Omental fat pad (tissue), 4 donors: ENCODE results near the gene SLC25A21. TPM values are rescaled to one million over a fixed set of nuclear protein-coding genes. Genes with fewer than 3 reads are reported as not detected.

Experiments used
- ATAC-seq: fragments of 150-250 bp; one replicate; pipeline ENCODE4 v1.9.1; 2016; ENCODE audit warnings: mild to moderate bottlenecking, moderate library complexity; ENCODE audit not compliant: low FRiP score
- DNase-seq: peaks from one replicate; pipeline ENCODE4 v3.0.0-alpha.2; 2019; ENCODE audit warnings: low spot score
- total RNA-seq, 4 donors: library from RNA; depleted of rRNA; stranded (reverse); fragments of >200 nt; gene quantifications; one replicate each; pipeline ENCODE4 v1.1.0, GENCODE V29; 2016
- TF ChIP-seq, protein P1 (sequence below), 3 donors: fragments of 450-650 bp; IDR thresholded peaks; one replicate each; pipeline ENCODE4 v1.5.1; 2016 to 2017; ENCODE audit warnings: antibody characterized with exemption in 3 of 3, mild to moderate bottlenecking in 3 of 3, moderate library complexity in 2 of 3

The SLC25A21 gene
- total RNA-seq, 4 donors from 2014 or later, result 0.38 to 1.4 TPM; not detected in 2

DNA sequence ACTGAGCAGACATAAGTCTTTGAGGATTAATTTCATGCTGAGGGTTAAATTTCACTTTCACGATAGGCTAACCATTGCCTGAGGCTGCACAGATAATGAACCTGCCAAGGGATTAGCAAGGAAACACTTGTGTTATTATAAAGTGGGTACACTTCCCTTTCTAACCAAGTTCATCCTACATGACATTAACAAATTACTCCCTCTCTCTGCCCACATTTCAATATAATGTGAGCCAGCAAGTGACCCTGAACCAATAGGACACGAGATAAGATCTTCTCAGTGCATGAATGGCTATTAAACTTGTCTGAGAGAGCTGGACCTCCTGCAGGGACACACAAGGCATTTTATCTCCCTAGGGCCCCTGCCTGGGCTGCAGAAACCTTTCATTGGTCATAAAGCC is 337.3 kb downstream of the SLC25A21 start:
- DNase-seq, result no peak
- TF ChIP-seq, protein P1, sequence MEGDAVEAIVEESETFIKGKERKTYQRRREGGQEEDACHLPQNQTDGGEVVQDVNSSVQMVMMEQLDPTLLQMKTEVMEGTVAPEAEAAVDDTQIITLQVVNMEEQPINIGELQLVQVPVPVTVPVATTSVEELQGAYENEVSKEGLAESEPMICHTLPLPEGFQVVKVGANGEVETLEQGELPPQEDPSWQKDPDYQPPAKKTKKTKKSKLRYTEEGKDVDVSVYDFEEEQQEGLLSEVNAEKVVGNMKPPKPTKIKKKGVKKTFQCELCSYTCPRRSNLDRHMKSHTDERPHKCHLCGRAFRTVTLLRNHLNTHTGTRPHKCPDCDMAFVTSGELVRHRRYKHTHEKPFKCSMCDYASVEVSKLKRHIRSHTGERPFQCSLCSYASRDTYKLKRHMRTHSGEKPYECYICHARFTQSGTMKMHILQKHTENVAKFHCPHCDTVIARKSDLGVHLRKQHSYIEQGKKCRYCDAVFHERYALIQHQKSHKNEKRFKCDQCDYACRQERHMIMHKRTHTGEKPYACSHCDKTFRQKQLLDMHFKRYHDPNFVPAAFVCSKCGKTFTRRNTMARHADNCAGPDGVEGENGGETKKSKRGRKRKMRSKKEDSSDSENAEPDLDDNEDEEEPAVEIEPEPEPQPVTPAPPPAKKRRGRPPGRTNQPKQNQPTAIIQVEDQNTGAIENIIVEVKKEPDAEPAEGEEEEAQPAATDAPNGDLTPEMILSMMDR (IDR thresholded peaks at IDR 0.05), result no peak

DNA sequence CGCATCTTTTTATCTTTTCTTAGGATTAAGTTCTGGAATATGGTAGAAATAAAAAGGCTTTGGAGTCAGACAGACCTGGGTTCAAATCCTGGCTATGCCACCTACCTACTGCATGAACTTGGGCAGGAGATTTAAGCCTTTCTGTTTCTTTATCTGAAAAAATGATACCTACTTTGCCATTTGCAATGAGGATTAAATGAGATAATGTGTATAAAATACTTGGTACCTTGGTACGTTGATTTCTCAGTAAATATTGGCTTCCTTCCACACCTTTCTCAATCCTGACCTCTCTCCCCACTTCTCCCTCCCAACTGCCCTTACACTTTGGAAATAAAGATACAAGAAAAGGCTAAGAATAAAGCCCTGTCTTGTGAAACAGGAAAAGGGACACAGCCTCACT is 338.1 kb downstream of the SLC25A21 start:
- DNase-seq (no peak), ATAC-seq (no peak)
- TF ChIP-seq, protein P1 (IDR thresholded peaks at IDR 0.05), result no peak

More for the DNA sequence above, 337.3 kb downstream of the SLC25A21 start:
- ATAC-seq, result no peak

DNA sequence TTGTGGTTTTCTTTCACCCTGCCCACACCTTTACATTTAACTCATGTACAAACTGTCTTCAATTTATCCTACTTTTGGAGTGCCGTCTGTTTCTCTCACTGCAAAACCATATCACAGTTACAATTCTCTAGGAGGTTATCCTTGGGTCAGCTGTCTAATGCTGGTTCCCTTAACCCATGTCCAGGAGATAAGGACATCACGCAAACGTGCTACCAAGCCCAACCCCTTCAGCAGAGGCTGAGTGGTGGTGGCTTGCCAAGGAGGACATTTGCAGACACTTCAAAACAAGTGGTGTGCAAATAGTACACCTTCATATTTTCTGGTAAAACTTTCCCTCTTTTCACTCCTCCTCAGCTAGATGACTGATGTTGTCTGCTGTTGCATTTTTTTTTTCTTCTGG is 342.9 kb downstream of the SLC25A21 start:
- ATAC-seq (no peak), DNase-seq (no peak)
- TF ChIP-seq, protein P1 (IDR thresholded peaks at IDR 0.05), result no peak

DNA sequence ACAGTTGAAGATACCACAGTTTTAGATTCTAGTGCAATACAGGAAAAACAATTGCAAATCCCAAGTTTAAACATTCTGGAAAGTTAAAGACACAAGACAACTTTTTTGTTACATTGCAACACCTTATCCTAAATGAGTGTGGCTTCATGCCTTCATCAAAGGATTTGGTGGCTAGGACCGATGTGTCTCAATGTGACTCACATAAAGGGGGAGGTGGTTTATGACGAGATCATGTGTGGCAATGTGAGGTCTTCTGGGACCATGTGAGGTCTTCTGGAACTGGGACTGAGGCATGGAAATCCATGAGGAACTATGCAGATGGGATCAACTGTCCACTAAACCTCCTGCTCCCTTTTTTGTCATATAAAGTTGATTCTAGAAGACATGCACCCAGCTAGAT is 344.5 kb downstream of the SLC25A21 start:
- TF ChIP-seq, protein P1 (IDR thresholded peaks at IDR 0.05), result no peak
- DNase-seq, result no peak
- no peak for ATAC-seq

DNA sequence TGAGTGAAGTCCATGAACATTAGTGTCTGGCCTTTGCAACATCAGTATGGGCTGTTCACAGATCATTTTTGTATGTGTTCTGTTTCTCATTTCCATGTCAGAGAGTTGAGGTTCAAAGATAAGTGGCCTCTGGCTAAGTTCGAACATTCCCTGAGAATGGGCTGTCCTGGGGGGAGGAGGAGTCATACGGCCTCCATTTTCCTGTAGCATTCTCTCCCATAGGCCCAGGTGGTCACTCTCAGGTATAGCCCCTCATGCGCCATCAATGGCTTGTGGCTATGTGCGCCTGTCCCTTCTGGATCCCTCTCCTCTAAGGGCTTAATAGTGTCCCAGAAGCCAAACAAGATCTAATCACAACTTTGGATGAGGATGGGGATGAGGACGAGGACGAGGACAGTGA is 345.8 kb downstream of the SLC25A21 start:
- ATAC-seq, result no peak
- TF ChIP-seq, protein P1 (IDR thresholded peaks at IDR 0.05), result no peak

DNA sequence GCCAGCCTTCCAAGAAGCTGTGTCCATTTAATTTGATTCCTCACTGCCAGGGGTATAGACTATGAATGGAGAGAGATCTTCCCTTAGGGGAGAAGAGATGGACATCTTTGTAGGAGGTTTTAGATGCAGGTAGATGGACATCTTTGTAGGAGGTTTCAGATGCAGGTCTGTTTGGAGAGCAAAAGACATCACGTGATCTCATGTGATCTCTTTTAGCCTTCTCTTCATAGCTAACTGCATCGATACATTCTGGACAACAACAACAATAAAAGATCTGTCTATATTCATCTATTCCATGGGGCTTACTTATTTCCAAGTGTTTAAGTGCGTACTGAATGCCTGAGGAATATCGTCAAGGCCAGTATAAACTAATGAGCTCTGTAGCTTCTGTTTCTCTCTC is 347.6 kb downstream of the SLC25A21 start:
- no peak for DNase-seq
- ATAC-seq, result no peak
- TF ChIP-seq, protein P1 (IDR thresholded peaks at IDR 0.05), result no peak

More for the DNA sequence above, 345.8 kb downstream of the SLC25A21 start:
- DNase-seq, result no peak

DNA sequence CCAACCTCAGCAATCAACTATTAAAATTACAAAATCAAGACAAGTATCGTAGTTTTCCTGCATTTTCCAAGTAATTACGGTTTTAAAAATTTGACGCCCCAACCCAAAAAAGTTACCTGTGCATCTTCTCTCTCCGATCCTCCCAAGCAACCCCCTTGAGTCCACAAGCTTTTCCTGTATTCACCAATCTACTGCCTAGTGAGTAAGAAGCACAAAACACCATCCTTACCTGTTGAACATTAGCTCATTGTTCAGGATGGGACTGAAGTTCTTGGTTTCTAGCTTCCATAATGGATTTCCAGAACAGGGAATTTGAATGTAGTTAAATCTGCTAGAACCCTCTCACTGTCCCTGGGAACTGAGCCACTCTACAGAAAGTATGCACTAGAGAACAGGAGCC is 348.8 kb downstream of the SLC25A21 start:
- TF ChIP-seq, protein P1 (IDR thresholded peaks at IDR 0.05), result no peak
- ATAC-seq, result no peak
- DNase-seq, result no peak
